A549 (cell line): ENCODE data around the gene XPR1.

Source experiments
- CEBPB ChIP-seq, 2 experiments: fragments of >200 bp in 1 of 2; sonication (Bioruptor Twin) in 1 of 2; formaldehyde crosslinking in 1 of 2; IDR thresholded peaks; 2 replicates each; pipeline ENCODE4 v1.6.1; 2012 to 2016
- CTCF ChIP-seq: fragments of >200 bp; sonication (Bioruptor Twin); formaldehyde crosslinking; IDR thresholded peaks from 3 replicates; pipeline ENCODE4 v1.5.1; 2016
- E2F6 ChIP-seq: IDR thresholded peaks from 2 replicates; pipeline ENCODE4 v1.6.1; 2012; ENCODE audit warnings: low read depth, borderline replicate concordance
- EHMT2 ChIP-seq: fragments of 200-600 bp; sonication (generic); IDR thresholded peaks from 2 replicates; pipeline ENCODE4 v1.6.1; 2016; ENCODE audit warnings: antibody characterized with exemption, low read depth, mild to moderate bottlenecking, moderate library complexity
- EP300 ChIP-seq, 2 experiments: fragments of >200 bp; sonication (Bioruptor Twin); formaldehyde crosslinking; IDR thresholded peaks; 2 replicates in 1 of 2; 3 replicates in 1 of 2; pipeline ENCODE4 v1.6.1; 2016 to 2017
- FOSL2 ChIP-seq, 2 experiments: fragments of 450-650 bp in 1 of 2; fragments of >200 bp in 1 of 2; sonication (Bioruptor Twin) in 1 of 2; formaldehyde crosslinking; IDR thresholded peaks; 2 replicates each; pipeline versions ENCODE4 v1.5.0 to v1.6.1; 2016 to 2020; ENCODE audit warnings: mild to moderate bottlenecking in 1 of 2, moderate library complexity in 1 of 2
- HOXB13 ChIP-seq: fragments of 250-450 bp; sonication (Bioruptor Pico); IDR thresholded peaks from 2 replicates; pipeline ENCODE4 v1.5.0; 2020; ENCODE audit warnings: low read depth, mild to moderate bottlenecking, moderate library complexity
- MAFK ChIP-seq: fragments of 450-650 bp; IDR thresholded peaks from 2 replicates; pipeline ENCODE4 v1.6.1; 2014; ENCODE audit not compliant: partially characterized antibody
- MAX ChIP-seq: IDR thresholded peaks from 2 replicates; pipeline ENCODE4 v1.6.1; 2012
- NPAS2 ChIP-seq: fragments of 250-450 bp; sonication (Bioruptor Pico); IDR thresholded peaks from 2 replicates; pipeline ENCODE4 v1.8.0; 2022; ENCODE audit warnings: mild to moderate bottlenecking, moderate library complexity, borderline replicate concordance
- POLR2A ChIP-seq: IDR thresholded peaks from 2 replicates; pipeline ENCODE4 v1.6.1; 2012; ENCODE audit warnings: mild to moderate bottlenecking, low read length
- POLR2AphosphoS2 ChIP-seq: conservative IDR thresholded peaks from 2 replicates; pipeline ENCODE4 v1.6.1; 2012; ENCODE audit warnings: low read length, improper control_type of control experiment, inconsistent platforms
- ZC3H11A ChIP-seq: fragments of 450-650 bp; IDR thresholded peaks from 2 replicates; pipeline ENCODE4 v1.6.1; 2014; ENCODE audit warnings: antibody characterized with exemption, mild to moderate bottlenecking
- ZFP36 ChIP-seq: fragments of 450-650 bp; IDR thresholded peaks from 2 replicates; pipeline ENCODE4 v1.6.1; 2014; ENCODE audit warnings: borderline replicate concordance; ENCODE audit not compliant: partially characterized antibody

GRCh38 chr1:180627411-180627810 lies 4.4 kb upstream of the XPR1 start:
- TF ChIP-seq CTCF: no peak
- TF ChIP-seq E2F6: no peak
- no peak for TF ChIP-seq FOSL2 (IDR thresholded peaks at IDR 0.05)
- no peak for TF ChIP-seq FOSL2 (CRISPR knock-in tag; IDR thresholded peaks at IDR 0.05)
- no peak for TF ChIP-seq MAX
- TF ChIP-seq EP300 (IDR thresholded peaks at IDR 0.05): no peak
- TF ChIP-seq POLR2A: no peak
- no peak for TF ChIP-seq MAFK
- no peak for TF ChIP-seq NPAS2
- TF ChIP-seq ZC3H11A: no peak
- no peak for TF ChIP-seq HOXB13 (CRISPR knock-in tag)
- no peak for TF ChIP-seq ZFP36
- no peak for TF ChIP-seq POLR2AphosphoS2
- TF ChIP-seq EHMT2: no peak
- TF ChIP-seq CEBPB (IDR thresholded peaks at IDR 0.05): no peak
